ENCODE data around the gene DBX1. TPM values are rescaled to one million over a fixed set of nuclear protein-coding genes. Genes with fewer than 3 reads are reported as not detected.

The DBX1 gene
- total RNA-seq, 1 experiment from 2014 or later, result not detected

DNA sequence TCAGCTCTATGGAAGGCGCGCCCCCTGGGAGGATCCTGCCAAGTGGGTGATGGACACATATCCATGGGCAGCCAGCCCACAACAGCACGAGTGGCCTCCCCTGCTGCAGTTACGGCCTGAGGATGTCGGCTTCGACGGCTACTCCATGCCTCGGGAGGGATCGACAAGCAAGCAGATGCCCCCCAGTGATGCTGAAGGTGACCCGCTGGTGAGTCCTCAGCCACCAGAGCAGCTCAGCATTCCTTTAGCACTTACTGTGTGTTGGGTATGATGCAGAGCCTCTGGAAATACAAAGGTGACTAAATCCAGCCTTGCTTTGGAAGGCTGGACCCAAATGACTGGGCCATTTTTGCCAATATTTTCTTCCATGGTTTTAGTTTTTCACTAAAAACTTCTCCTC lies 45.7 kb downstream of the DBX1 start:
- peaks cover 10% of the 10 kb centered on the region for H3K36me3 ChIP-seq (ENCODE audit: low read depth, low read length)

DNA sequence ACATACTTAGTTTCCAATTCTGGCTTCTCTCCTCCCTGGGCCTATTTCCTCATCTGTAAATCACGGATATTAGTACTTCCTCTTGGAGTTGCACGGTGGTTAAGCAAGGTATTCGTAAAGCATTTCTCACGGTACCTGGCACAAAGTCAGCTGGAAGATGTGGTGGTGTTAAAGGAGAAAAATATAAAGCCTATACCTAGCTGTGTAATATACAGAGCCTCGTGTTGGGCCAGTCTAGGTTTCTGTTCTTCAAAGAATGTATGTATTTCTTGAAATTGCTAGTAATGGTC lies 47.2 kb downstream of the DBX1 start:
- no peaks in the 10 kb centered on the region for H3K27me3 ChIP-seq (ENCODE audit: low read length)
- DNase-seq (no peak), ATAC-seq (no peak)
- CTCF ChIA-PET, result interaction anchor here (1.1 kb wide), 1 partner anchor 15 kb away, joined by 3 read pairs; no protein-coding TSS in a partner anchor
- peak overlapping the region; percentile 97 for H3K27ac ChIP-seq (ENCODE audit: low read length)
- H3K9ac ChIP-seq (ENCODE audit: low read length), result peak overlapping the region; percentile 69
- H3K4me1 ChIP-seq (ENCODE audit: insufficient read depth, low read length), result peaks cover 35% of the 10 kb centered on the region
- no peaks in the 10 kb centered on the region for H4K20me1 ChIP-seq (ENCODE audit: low read length)
- H3K9me2 ChIP-seq (replicated peaks; ENCODE audit: low read length), result no peaks in the 10 kb centered on the region
- H3K4me2 ChIP-seq (ENCODE audit: low read length), result peak overlapping the region; percentile 74; the same call in 1 of the 2 replicates
- no peak overlapping the region for H2AFZ ChIP-seq (ENCODE audit: low read length)
- POLR2A ChIA-PET (ENCODE audit: unreplicated experiment), result no interaction called here
- no peak overlapping the region for H3K4me3 ChIP-seq (ENCODE audit: low read length)
- H3K36me3 ChIP-seq (ENCODE audit: low read depth, low read length), result peaks cover 10% of the 10 kb centered on the region; the same call in 1 of the 2 replicates
- peaks cover 14% of the 10 kb centered on the region for H3F3A ChIP-seq (ENCODE audit: low read length, unreplicated experiment)
- H3K79me2 ChIP-seq (ENCODE audit: low read length), result no peaks in the 10 kb centered on the region
- intact Hi-C loops (cut with micrococcal nuclease), result loop anchor here (10.0 kb wide), 1 partner anchor 78 kb away; no protein-coding TSS in a partner anchor
- TF ChIP-seq, protein P1, sequence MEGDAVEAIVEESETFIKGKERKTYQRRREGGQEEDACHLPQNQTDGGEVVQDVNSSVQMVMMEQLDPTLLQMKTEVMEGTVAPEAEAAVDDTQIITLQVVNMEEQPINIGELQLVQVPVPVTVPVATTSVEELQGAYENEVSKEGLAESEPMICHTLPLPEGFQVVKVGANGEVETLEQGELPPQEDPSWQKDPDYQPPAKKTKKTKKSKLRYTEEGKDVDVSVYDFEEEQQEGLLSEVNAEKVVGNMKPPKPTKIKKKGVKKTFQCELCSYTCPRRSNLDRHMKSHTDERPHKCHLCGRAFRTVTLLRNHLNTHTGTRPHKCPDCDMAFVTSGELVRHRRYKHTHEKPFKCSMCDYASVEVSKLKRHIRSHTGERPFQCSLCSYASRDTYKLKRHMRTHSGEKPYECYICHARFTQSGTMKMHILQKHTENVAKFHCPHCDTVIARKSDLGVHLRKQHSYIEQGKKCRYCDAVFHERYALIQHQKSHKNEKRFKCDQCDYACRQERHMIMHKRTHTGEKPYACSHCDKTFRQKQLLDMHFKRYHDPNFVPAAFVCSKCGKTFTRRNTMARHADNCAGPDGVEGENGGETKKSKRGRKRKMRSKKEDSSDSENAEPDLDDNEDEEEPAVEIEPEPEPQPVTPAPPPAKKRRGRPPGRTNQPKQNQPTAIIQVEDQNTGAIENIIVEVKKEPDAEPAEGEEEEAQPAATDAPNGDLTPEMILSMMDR (conservative IDR thresholded peaks at IDR 0.05; ENCODE audit: low read depth, low read length), result no peak
- TF ChIP-seq EZH2 (IDR thresholded peaks at IDR 0.05; ENCODE audit: low read length, unreplicated experiment) (no peak), EZH2phosphoT487 (IDR thresholded peaks at IDR 0.05; ENCODE audit: borderline replicate concordance, low read length) (no peak)
- no TSS peak for BruUV-seq (replicated peaks)
- no peaks in the 10 kb centered on the region for H3K9me3 ChIP-seq (ENCODE audit: low read length)

More for the DNA sequence above, 45.7 kb downstream of the DBX1 start:
- Histone ChIP-seq H2AFZ (ENCODE audit: low read length) (no peak overlapping the region), H3K9ac (ENCODE audit: low read length) (no peak overlapping the region), H4K20me1 (ENCODE audit: low read length) (no peaks in the 10 kb centered on the region), H3K4me1 (ENCODE audit: insufficient read depth, low read length) (peaks cover 35% of the 10 kb centered on the region), H3K27me3 (ENCODE audit: low read length) (no peaks in the 10 kb centered on the region), H3K9me2 (replicated peaks; ENCODE audit: low read length) (no peaks in the 10 kb centered on the region), H3K9me3 (ENCODE audit: low read length) (no peaks in the 10 kb centered on the region), H3K4me3 (ENCODE audit: low read length) (no peak overlapping the region), H3K79me2 (ENCODE audit: low read length) (no peaks in the 10 kb centered on the region), H3F3A (ENCODE audit: low read length, unreplicated experiment) (peaks cover 14% of the 10 kb centered on the region), H3K4me2 (ENCODE audit: low read length) (no peak overlapping the region), H3K27ac (ENCODE audit: low read length) (no peak overlapping the region)
- POLR2A ChIA-PET (ENCODE audit: unreplicated experiment), result no interaction called here
- TF ChIP-seq, protein P1 (conservative IDR thresholded peaks at IDR 0.05; ENCODE audit: low read depth, low read length), result no peak
- TF ChIP-seq EZH2 (IDR thresholded peaks at IDR 0.05; ENCODE audit: low read length, unreplicated experiment) (no peak), EZH2phosphoT487 (IDR thresholded peaks at IDR 0.05; ENCODE audit: borderline replicate concordance, low read length) (no peak)
- ATAC-seq (no peak), DNase-seq (no peak)
- CTCF ChIA-PET, result no interaction called here
- intact Hi-C loops (cut with micrococcal nuclease), result loop anchor here (10.0 kb wide), 1 partner anchor 80 kb away; no protein-coding TSS in a partner anchor
- no TSS peak for BruUV-seq (replicated peaks)

Data from PC-3 (cell line).